Measurements from ENCODE around the gene MAP3K19. TPM values are rescaled to one million over a fixed set of nuclear protein-coding genes. Genes with fewer than 3 reads are reported as not detected.

MAP3K19 gene
- total RNA-seq, 1 experiment from 2014 or later: not detected

DNA sequence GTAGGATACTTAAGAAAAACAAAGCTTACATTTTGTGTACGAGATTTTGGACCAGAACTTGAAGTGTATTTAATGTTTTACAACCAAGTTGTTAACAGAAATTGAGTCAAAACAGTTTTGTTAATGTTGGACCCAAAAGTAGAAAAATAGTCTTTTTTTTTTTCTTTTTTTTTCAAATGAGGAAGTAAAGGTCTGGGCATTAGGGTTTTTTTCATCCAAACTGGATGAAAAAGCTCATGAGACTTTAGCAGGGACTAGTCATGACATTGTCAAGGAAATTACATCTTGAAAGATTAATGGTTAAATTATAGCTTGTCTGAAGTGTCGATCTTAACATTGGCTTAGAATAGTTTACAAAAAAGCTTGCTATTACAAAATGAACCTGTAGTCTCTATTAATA is 96.4 kb downstream of the MAP3K19 start:
- Histone ChIP-seq H3F3A (ENCODE audit: low read length, unreplicated experiment) (no peaks in the 10 kb centered on the region), H3K27me3 (ENCODE audit: low read length) (no peaks in the 10 kb centered on the region), H3K4me3 (ENCODE audit: low read length) (no peak overlapping the region), H2AFZ (ENCODE audit: low read length) (no peak overlapping the region), H3K79me2 (ENCODE audit: low read length) (no peaks in the 10 kb centered on the region), H4K20me1 (ENCODE audit: low read length) (0 out of 2 replicates have a peak, but pooled peaks cover 3% of the 10 kb centered on the region), H3K9me2 (replicated peaks; ENCODE audit: low read length) (no peaks in the 10 kb centered on the region), H3K27ac (ENCODE audit: low read length) (no peak overlapping the region), H3K4me1 (ENCODE audit: insufficient read depth, low read length) (no peaks in the 10 kb centered on the region), H3K36me3 (ENCODE audit: low read depth, low read length) (peaks cover 71% of the 10 kb centered on the region), H3K9ac (ENCODE audit: low read length) (no peak overlapping the region), H3K9me3 (ENCODE audit: low read length) (no peaks in the 10 kb centered on the region), H3K4me2 (ENCODE audit: low read length) (no peak overlapping the region)
- no peak for DNase-seq
- TF ChIP-seq, protein P1, sequence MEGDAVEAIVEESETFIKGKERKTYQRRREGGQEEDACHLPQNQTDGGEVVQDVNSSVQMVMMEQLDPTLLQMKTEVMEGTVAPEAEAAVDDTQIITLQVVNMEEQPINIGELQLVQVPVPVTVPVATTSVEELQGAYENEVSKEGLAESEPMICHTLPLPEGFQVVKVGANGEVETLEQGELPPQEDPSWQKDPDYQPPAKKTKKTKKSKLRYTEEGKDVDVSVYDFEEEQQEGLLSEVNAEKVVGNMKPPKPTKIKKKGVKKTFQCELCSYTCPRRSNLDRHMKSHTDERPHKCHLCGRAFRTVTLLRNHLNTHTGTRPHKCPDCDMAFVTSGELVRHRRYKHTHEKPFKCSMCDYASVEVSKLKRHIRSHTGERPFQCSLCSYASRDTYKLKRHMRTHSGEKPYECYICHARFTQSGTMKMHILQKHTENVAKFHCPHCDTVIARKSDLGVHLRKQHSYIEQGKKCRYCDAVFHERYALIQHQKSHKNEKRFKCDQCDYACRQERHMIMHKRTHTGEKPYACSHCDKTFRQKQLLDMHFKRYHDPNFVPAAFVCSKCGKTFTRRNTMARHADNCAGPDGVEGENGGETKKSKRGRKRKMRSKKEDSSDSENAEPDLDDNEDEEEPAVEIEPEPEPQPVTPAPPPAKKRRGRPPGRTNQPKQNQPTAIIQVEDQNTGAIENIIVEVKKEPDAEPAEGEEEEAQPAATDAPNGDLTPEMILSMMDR (conservative IDR thresholded peaks at IDR 0.05; ENCODE audit: low read depth, low read length): no peak
- POLR2A ChIA-PET (ENCODE audit: unreplicated experiment): no interaction called here
- CTCF ChIA-PET: no interaction called here
- no TSS peak for BruUV-seq (replicated peaks)
- no peak for ATAC-seq
- intact Hi-C loops (cut with micrococcal nuclease): no loop called here

DNA sequence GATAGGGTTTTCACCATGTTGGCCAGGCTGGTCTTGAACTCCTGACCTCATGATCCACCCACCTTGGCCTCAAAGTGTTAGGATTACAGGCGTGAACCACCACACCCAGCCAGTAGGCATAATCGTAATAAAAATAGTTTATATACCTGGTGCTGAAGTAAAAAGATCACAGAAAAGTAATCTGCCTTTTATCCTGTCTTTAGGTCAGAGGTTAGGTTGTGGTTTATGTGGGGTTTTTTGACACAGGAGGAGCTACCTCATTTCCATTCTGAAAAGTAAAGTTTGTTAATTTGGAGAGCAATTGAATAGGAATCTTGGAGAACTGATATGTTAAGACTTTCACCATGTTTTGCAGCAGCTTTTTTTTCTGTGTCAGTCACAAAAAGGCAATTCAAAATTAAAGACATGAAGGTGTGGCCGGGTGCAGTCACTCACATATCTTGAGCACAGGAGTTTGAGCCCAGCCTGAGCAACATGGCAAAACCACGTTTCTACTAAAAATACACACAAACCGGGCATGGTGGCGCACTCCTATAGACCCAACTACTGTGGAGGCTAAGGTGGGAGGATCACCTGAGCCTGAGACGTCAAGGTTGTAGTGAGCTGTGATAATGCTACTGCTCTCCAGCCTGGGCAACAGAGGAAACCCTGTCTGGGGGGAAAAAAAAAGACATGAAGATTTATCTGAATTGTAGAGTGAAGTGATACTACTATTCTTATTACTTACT is 97.1 kb downstream of the MAP3K19 start:
- intact Hi-C loops (cut with micrococcal nuclease): no loop called here
- TF ChIP-seq EZH2phosphoT487 (IDR thresholded peaks at IDR 0.05; ENCODE audit: borderline replicate concordance, low read length) (no peak), EZH2 (IDR thresholded peaks at IDR 0.05; ENCODE audit: low read length, unreplicated experiment) (no peak)
- TF ChIP-seq, protein P1 (conservative IDR thresholded peaks at IDR 0.05; ENCODE audit: low read depth, low read length): no peak
- no peaks in the 10 kb centered on the region for H3K27me3 ChIP-seq (ENCODE audit: low read length)
- ATAC-seq: no peak
- DNase-seq: no peak
- H3K9ac ChIP-seq (ENCODE audit: low read length): no peak overlapping the region
- CTCF ChIA-PET: no interaction called here
- peaks cover 65% of the 10 kb centered on the region for H3K36me3 ChIP-seq (ENCODE audit: low read depth, low read length)
- no peak overlapping the region for H3K4me3 ChIP-seq (ENCODE audit: low read length)
- no peaks in the 10 kb centered on the region for H3F3A ChIP-seq (ENCODE audit: low read length, unreplicated experiment)
- no peak overlapping the region for H2AFZ ChIP-seq (ENCODE audit: low read length)
- no peak overlapping the region for H3K27ac ChIP-seq (ENCODE audit: low read length)
- H3K9me2 ChIP-seq (replicated peaks; ENCODE audit: low read length): no peaks in the 10 kb centered on the region
- H3K4me1 ChIP-seq (ENCODE audit: insufficient read depth, low read length): no peaks in the 10 kb centered on the region
- no TSS peak for BruUV-seq (replicated peaks)
- H3K4me2 ChIP-seq (ENCODE audit: low read length): no peak overlapping the region
- H4K20me1 ChIP-seq (ENCODE audit: low read length): 0 out of 2 replicates have a peak, but pooled peaks cover 3% of the 10 kb centered on the region
- H3K79me2 ChIP-seq (ENCODE audit: low read length): no peaks in the 10 kb centered on the region
- POLR2A ChIA-PET (ENCODE audit: unreplicated experiment): no interaction called here
- H3K9me3 ChIP-seq (ENCODE audit: low read length): no peaks in the 10 kb centered on the region

- Histone ChIP-seq H3K27ac (ENCODE audit: low read length) (no peak overlapping the region), H3K36me3 (ENCODE audit: low read depth, low read length) (peaks cover 70% of the 10 kb centered on the region), H3K4me2 (ENCODE audit: low read length) (no peak overlapping the region), H3K9me2 (replicated peaks; ENCODE audit: low read length) (no peaks in the 10 kb centered on the region), H3K79me2 (ENCODE audit: low read length) (no peaks in the 10 kb centered on the region), H3K9me3 (ENCODE audit: low read length) (no peaks in the 10 kb centered on the region), H3K4me1 (ENCODE audit: insufficient read depth, low read length) (no peaks in the 10 kb centered on the region), H3K27me3 (ENCODE audit: low read length) (no peaks in the 10 kb centered on the region), H3K4me3 (ENCODE audit: low read length) (no peak overlapping the region), H3K9ac (ENCODE audit: low read length) (no peak overlapping the region), H3F3A (ENCODE audit: low read length, unreplicated experiment) (no peaks in the 10 kb centered on the region), H2AFZ (ENCODE audit: low read length) (no peak overlapping the region), H4K20me1 (ENCODE audit: low read length) (0 out of 2 replicates have a peak, but pooled peaks cover 3% of the 10 kb centered on the region)
- intact Hi-C loops (cut with micrococcal nuclease): no loop called here
- no peak for TF ChIP-seq EZH2phosphoT487 (IDR thresholded peaks at IDR 0.05; ENCODE audit: borderline replicate concordance, low read length)
- TF ChIP-seq EZH2 (IDR thresholded peaks at IDR 0.05; ENCODE audit: low read length, unreplicated experiment): no peak
- TF ChIP-seq, protein P1 (conservative IDR thresholded peaks at IDR 0.05; ENCODE audit: low read depth, low read length): no peak
- no TSS peak for BruUV-seq (replicated peaks)
- no peak for ATAC-seq
- CTCF ChIA-PET: no interaction called here
- POLR2A ChIA-PET (ENCODE audit: unreplicated experiment): no interaction called here
- DNase-seq: no peak
Observed at GRCh38 chr2:134946073-134946472, 101.2 kb downstream of the MAP3K19 start.
